22Rv1 (cell line): ENCODE results near the gene DNAJC18.

ENCODE experiments used
- H3K27ac ChIP-seq: fragments of 450-650 bp; 2 replicates; pipeline ENCODE4 v1.5.1; 2017
- CTCF ChIP-seq: fragments of 450-650 bp; IDR thresholded peaks from 2 replicates; pipeline ENCODE4 v1.5.1; 2017; ENCODE audit warnings: mild to moderate bottlenecking
- ZFX ChIP-seq: fragments of 450-650 bp; IDR thresholded peaks from 2 replicates; pipeline ENCODE4 v1.6.1; 2017; ENCODE audit warnings: antibody characterized with exemption, borderline replicate concordance

The DNAJC18 gene

GRCh38 chr5:139386050-139386438, 53.3 kb downstream of the DNAJC18 start:
- 0 out of 2 replicates have a peak overlapping the region, but pooled peaks have one; percentile 96 for H3K27ac ChIP-seq
- TF ChIP-seq CTCF: no peak
- no peak for TF ChIP-seq ZFX

GRCh38 chr5:139385061-139386049, 54.0 kb downstream of the DNAJC18 start:
- H3K27ac ChIP-seq: peak overlapping the region; percentile 17; the same call in 1 of the 2 replicates
- TF ChIP-seq ZFX: no peak
- no peak for TF ChIP-seq CTCF

DNA sequence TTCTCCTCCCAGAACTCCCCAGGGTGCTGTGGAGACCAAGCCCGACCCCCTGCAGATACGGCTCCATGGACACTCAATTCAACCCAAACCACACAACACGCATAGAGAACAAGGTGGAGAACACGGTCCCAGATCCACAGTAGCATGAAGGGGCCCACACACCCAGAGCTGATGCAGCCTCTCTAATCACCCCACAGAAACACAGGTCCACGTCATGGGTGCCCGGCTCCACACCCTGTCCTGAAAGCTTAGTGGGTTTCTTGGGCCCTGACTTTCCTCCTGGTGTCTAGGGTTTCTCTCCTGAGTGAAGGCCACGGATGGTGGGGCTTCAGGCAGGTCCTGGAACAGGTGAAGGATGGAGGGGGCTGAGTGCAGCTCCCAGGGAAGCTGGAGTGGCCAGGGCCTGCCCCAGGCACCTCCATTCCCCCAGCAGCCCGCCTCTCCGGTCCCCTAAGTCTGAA, 54.7 kb downstream of the DNAJC18 start:
- no peak overlapping the region for H3K27ac ChIP-seq
- TF ChIP-seq ZFX (no peak), CTCF (no peak)

DNA sequence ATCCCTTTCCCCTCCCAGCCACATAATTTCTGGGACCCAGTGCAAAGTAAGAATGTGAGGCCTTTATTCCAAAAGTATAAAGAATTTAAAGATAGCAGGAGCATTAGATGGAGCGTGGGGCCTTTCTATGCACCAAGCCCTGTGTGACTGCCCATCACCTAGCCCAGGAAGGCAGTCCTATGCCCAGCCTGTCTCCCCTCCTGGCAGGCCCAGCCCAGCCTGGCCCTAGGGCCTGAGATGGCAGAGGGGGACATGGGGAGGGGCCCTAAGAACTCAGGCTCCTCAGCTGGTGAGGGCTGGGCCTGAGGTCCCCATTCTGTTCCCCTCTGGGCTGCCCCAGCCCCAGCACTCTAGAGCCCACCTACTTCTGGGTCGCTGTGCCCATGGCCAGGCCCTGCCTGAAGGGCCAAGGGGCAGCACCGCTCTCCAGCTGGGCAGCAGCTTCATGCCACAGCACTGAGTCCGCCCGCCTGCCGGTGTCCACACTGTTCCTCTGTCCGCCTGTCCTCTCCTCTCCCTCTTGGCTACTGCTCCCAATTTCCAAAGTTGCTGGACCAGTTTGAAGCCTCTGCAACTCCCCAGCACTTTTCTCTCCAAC, 55.2 kb downstream of the DNAJC18 start:
- TF ChIP-seq CTCF (no peak), ZFX (no peak)
- no peak overlapping the region for H3K27ac ChIP-seq

- TF ChIP-seq ZFX (no peak), CTCF (no peak)
- no peak within 1 kb of the TSS for H3K27ac ChIP-seq
Observed at GRCh38 chr5:139383275-139383992, 55.9 kb downstream of the DNAJC18 start, which contains the start of gene SLC23A1. TSS of gene SLC23A1 (minus strand) at chr5:139383297. CDS start at chr5:139383253, 44 bp downstream.

GRCh38 chr5:139382807-139383206, 56.5 kb downstream of the DNAJC18 start:
- no peak overlapping the region for H3K27ac ChIP-seq

More at GRCh38 chr5:139382807-139383206, 56.5 kb downstream of the DNAJC18 start:
- no peak for TF ChIP-seq ZFX
- no peak for TF ChIP-seq CTCF
